ENCODE measurements around the gene ALAS1.

DNA sequence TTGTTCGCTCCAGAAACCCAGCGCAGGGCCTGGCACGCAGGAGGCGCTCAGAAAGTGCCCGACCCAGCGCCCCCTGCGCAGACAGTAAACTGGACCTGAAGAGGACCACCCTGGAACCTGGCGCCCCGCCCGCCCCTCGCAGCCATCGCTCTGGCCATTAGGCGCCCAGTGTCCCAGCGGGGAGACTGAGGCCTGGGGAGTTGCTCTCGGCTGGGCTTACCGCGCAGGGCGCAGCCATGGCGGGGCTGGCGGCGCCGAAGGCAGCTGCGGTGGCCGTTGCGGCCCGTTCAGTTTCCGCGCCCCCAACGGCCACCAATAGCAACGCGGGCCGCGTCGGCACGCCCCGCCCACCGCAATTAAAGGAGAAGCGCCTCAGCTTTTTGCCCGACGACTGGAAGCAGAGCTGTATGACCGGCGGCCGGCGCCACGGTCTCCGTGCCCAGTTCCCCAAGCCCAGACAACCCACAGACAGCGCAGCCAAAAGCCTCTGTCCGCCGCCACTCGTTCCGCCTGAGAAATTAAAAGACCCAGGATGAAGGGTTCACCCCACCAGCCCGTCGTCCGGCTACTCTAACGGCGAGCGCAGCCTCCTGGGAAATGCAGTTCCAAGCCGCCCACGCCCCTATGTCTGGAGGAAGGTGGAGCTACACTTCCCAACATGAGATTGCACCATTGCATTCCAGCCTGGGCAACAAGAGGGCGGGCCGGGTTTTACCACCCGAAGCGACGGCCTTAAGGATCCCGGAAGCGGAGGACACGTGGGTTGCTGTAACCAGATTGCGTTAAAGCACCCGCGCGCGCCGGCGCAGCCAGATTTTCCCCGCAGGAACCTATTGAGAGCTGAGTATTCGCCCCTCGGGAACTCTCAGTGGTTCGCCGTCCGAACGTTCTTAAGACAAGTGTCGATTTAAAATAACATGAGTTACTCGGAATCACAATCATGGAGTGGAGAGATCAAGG, 43.5 kb upstream of the ALAS1 start, which contains the start of gene POC1A:
- TF ChIP-seq, protein P1, sequence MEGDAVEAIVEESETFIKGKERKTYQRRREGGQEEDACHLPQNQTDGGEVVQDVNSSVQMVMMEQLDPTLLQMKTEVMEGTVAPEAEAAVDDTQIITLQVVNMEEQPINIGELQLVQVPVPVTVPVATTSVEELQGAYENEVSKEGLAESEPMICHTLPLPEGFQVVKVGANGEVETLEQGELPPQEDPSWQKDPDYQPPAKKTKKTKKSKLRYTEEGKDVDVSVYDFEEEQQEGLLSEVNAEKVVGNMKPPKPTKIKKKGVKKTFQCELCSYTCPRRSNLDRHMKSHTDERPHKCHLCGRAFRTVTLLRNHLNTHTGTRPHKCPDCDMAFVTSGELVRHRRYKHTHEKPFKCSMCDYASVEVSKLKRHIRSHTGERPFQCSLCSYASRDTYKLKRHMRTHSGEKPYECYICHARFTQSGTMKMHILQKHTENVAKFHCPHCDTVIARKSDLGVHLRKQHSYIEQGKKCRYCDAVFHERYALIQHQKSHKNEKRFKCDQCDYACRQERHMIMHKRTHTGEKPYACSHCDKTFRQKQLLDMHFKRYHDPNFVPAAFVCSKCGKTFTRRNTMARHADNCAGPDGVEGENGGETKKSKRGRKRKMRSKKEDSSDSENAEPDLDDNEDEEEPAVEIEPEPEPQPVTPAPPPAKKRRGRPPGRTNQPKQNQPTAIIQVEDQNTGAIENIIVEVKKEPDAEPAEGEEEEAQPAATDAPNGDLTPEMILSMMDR (IDR thresholded peaks at IDR 0.05; ENCODE audit: poor library complexity) = no peak
- TF ChIP-seq EZH2 (IDR thresholded peaks at IDR 0.05; ENCODE audit: borderline replicate concordance) = no peak
